ENCODE data around the gene ATP8A2.

ATP8A2 gene

DNA sequence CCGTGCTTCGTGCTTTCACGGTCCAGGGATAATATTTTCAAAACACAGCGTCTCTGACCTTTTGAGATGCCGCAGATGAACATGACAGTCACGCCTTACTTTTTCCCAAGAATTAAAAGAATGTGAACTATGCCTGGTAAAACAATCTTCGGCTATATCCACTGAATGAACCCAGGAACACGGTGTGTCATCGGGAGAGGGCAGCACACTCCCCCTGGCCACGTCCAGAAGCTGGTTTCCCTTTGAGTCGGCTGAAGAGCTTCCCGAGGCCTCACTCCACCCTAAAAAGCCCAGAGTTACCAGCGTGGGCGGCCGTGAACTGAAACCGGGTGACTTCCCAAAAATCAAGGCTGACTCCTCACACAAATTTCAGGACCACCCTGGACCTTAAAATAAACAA lies 702.9 kb downstream of the ATP8A2 start:
- DNase-seq (ENCODE audit: low spot score), result no peak

Measured in CD4-positive, alpha-beta T cell treated with Interleukin-2 at 100 ng/mL for 4 hours (primary cell).